Calu3 (cell line): ENCODE data around the gene RIC8B. TPM values are rescaled to one million over a fixed set of nuclear protein-coding genes. Genes with fewer than 3 reads are reported as not detected.

Source experiments
- BruUV-seq: library from RNA; stranded (reverse); fragments of 400-500 nt; replicated peaks from 2 replicates; lab custom pipeline; 2021; lab: Mats Ljungman, UMichigan
- CTCF ChIA-PET: fragments of 300-600 bp; sonication (Branson Sonifier 250); formaldehyde crosslinking; loops from one replicate; lab custom pipeline; 2022; ENCODE audit warnings: antibody characterized with exemption; lab: Charles Lee
- DNase-seq: peaks from one replicate; pipeline ENCODE4 v3.0.0; 2022
- H3K27ac Mint-ChIP-seq: one replicate; pipeline ENCODE4 v1.8.0; 2022; ENCODE audit warnings: mixed read lengths; ENCODE audit not compliant: unreplicated experiment
- H3K27me3 Mint-ChIP-seq: one replicate; pipeline ENCODE4 v1.8.0; 2022; ENCODE audit warnings: mixed read lengths; ENCODE audit not compliant: unreplicated experiment
- H3K36me3 Mint-ChIP-seq: one replicate; pipeline ENCODE4 v1.8.0; 2022; ENCODE audit warnings: mild to moderate bottlenecking, moderate library complexity, mixed read lengths; ENCODE audit not compliant: insufficient read depth, unreplicated experiment
- H3K4me1 Mint-ChIP-seq: one replicate; pipeline ENCODE4 v1.8.0; 2022; ENCODE audit warnings: mild to moderate bottlenecking, low read depth, mixed read lengths; ENCODE audit not compliant: unreplicated experiment
- H3K4me3 Mint-ChIP-seq: one replicate; pipeline ENCODE4 v1.8.0; 2022; ENCODE audit warnings: mild to moderate bottlenecking, low read depth, moderate library complexity, mixed read lengths; ENCODE audit not compliant: unreplicated experiment
- H3K9me3 Mint-ChIP-seq: one replicate; pipeline ENCODE4 v1.8.0; 2022; ENCODE audit warnings: low read depth, mixed read lengths; ENCODE audit not compliant: unreplicated experiment
- CTCF ChIP-seq: fragments of 200-600 bp; IDR thresholded peaks from one replicate; pipeline ENCODE4 v1.8.0; 2022; ENCODE audit warnings: antibody characterized with exemption; ENCODE audit not compliant: unreplicated experiment
- intact Hi-C: fragments of 100-400 bp; cut with micrococcal nuclease; formaldehyde crosslinking; loops from one replicate; pipeline ENCODE4 v1.10.0; 2022; ENCODE audit not compliant: unreplicated experiment
- total RNA-seq: library from RNA; stranded (reverse); gene quantifications from 2 replicates; pipeline ENCODE4 v1.2.3, GENCODE V29; 2022

Gene RIC8B
- total RNA-seq, 1 experiment from 2014 or later: 28.5 TPM

DNA sequence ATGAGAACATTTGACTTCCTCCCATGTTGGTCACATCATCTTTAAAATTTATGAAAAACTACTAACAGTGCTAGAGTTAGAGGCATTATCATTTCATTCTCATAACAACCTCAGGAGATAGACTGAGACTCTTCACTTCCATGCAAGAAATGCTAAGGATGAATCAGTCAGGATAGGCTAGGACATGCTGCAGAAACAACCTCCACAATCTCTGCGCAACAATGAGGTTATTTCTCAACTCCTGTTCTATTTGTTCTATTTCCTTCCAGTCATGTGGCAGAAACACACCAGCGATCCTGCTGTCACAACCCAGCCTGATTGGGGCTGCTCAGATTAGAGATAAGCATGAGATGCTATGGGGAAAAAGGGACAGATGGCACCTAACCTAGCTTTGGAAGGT is 132.2 kb downstream of the RIC8B start:
- Mint-ChIP-seq H3K36me3 (no peaks in the 10 kb centered on the region), H3K4me3 (no peak overlapping the region), H3K27me3 (peaks cover 15% of the 10 kb centered on the region), H3K9me3 (no peaks in the 10 kb centered on the region), H3K27ac (no peak overlapping the region), H3K4me1 (no peaks in the 10 kb centered on the region)
- TF ChIP-seq CTCF: no peak
- CTCF ChIA-PET: interaction anchor here (0.7 kb wide), 1 partner anchor 492 kb away, joined by 3 read pairs; no protein-coding TSS in a partner anchor
- no peak for DNase-seq
- intact Hi-C loops: no loop called here
- BruUV-seq: no TSS peak

DNA sequence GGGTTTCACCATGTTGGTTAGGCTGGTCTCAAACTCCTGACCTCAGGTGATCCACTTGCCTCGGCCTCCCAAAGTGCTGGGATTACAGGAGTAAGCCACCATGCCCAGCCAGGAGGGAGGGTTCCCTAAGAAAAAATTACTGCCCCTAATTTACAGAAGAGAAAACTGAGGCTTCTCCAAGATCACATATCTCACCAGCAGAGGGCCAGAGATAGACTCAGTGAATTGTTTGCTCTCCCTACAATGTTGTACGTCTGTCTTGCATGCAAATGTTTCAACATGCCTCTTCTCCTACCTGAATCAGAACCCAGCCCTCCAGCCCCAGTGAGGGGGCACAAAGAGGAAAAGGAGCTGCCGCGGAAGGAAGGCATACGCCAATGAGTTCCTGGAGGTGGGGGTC is 132.9 kb downstream of the RIC8B start:
- BruUV-seq: no TSS peak

GRCh38 chr12:106907846-106908245 is 133.4 kb downstream of the RIC8B start:
- CTCF ChIA-PET: no interaction called here

More for the DNA sequence above, 132.9 kb downstream of the RIC8B start:
- Mint-ChIP-seq H3K4me3 (no peak overlapping the region), H3K4me1 (no peaks in the 10 kb centered on the region), H3K36me3 (no peaks in the 10 kb centered on the region), H3K9me3 (no peaks in the 10 kb centered on the region), H3K27me3 (peaks cover 8% of the 10 kb centered on the region), H3K27ac (no peak overlapping the region)
- no peak for DNase-seq
- intact Hi-C loops: no loop called here
- CTCF ChIA-PET: no interaction called here
- peak; percentile 14 for TF ChIP-seq CTCF

GRCh38 chr12:106908561-106908960 is 134.1 kb downstream of the RIC8B start:
- no peak overlapping the region for H3K27ac Mint-ChIP-seq
- no peaks in the 10 kb centered on the region for H3K36me3 Mint-ChIP-seq
- no peak for DNase-seq
- CTCF ChIA-PET: interaction anchor here (0.7 kb wide), 1 partner anchor 113 kb away, joined by 5 read pairs; no protein-coding TSS in a partner anchor
- H3K4me1 Mint-ChIP-seq: no peaks in the 10 kb centered on the region
- H3K9me3 Mint-ChIP-seq: no peaks in the 10 kb centered on the region
- no peaks in the 10 kb centered on the region for H3K27me3 Mint-ChIP-seq
- BruUV-seq: no TSS peak
- intact Hi-C loops: no loop called here
- no peak for TF ChIP-seq CTCF
- no peak overlapping the region for H3K4me3 Mint-ChIP-seq

More at GRCh38 chr12:106907846-106908245, 133.4 kb downstream of the RIC8B start:
- no peaks in the 10 kb centered on the region for H3K9me3 Mint-ChIP-seq
- no peak for DNase-seq
- intact Hi-C loops: no loop called here
- peaks cover 3% of the 10 kb centered on the region for H3K27me3 Mint-ChIP-seq
- TF ChIP-seq CTCF: no peak
- H3K27ac Mint-ChIP-seq: no peak overlapping the region
- H3K4me1 Mint-ChIP-seq: no peaks in the 10 kb centered on the region
- no peak overlapping the region for H3K4me3 Mint-ChIP-seq
- H3K36me3 Mint-ChIP-seq: no peaks in the 10 kb centered on the region
- BruUV-seq: no TSS peak
